Neural cell (in vitro differentiated cells): ENCODE results near the gene RIN3.

Experiments
- CTCF ChIP-seq: fragments of 450-650 bp; IDR thresholded peaks from 2 replicates; pipeline ENCODE4 v1.5.1; 2014; ENCODE audit warnings: antibody characterized with exemption, mild to moderate bottlenecking, moderate library complexity; ENCODE audit not compliant: poor library complexity, severe bottlenecking
- EP300 ChIP-seq: fragments of 450-650 bp; conservative IDR thresholded peaks from 2 replicates; pipeline ENCODE4 v1.6.1; 2014; ENCODE audit warnings: antibody characterized with exemption, mild to moderate bottlenecking, moderate library complexity; ENCODE audit not compliant: poor library complexity, severe bottlenecking
- EZH2 ChIP-seq: fragments of 200-600, 300-800 bp; shearing (Covaris generic), sonication (generic); IDR thresholded peaks from 2 replicates; pipeline ENCODE4 v1.6.1; 2014; ENCODE audit warnings: antibody characterized with exemption, low read length, borderline replicate concordance, mild to moderate bottlenecking; ENCODE audit not compliant: insufficient read depth, poor library complexity, severe bottlenecking
- MXI1 ChIP-seq: fragments of 450-650 bp; conservative IDR thresholded peaks from 2 replicates; pipeline ENCODE4 v1.6.1; 2014; ENCODE audit warnings: antibody characterized with exemption, mild to moderate bottlenecking; ENCODE audit not compliant: poor library complexity, severe bottlenecking
- POLR2AphosphoS5 ChIP-seq: IDR thresholded peaks from 2 replicates; pipeline ENCODE4 v1.6.1; 2012
- TAF1 ChIP-seq: IDR thresholded peaks from 2 replicates; pipeline ENCODE4 v1.6.1; 2012; ENCODE audit warnings: low read depth
- TF ChIP-seq, protein P1 (sequence below): IDR thresholded peaks from 2 replicates; pipeline ENCODE4 v1.6.1; 2012; ENCODE audit warnings: borderline replicate concordance

DNA sequence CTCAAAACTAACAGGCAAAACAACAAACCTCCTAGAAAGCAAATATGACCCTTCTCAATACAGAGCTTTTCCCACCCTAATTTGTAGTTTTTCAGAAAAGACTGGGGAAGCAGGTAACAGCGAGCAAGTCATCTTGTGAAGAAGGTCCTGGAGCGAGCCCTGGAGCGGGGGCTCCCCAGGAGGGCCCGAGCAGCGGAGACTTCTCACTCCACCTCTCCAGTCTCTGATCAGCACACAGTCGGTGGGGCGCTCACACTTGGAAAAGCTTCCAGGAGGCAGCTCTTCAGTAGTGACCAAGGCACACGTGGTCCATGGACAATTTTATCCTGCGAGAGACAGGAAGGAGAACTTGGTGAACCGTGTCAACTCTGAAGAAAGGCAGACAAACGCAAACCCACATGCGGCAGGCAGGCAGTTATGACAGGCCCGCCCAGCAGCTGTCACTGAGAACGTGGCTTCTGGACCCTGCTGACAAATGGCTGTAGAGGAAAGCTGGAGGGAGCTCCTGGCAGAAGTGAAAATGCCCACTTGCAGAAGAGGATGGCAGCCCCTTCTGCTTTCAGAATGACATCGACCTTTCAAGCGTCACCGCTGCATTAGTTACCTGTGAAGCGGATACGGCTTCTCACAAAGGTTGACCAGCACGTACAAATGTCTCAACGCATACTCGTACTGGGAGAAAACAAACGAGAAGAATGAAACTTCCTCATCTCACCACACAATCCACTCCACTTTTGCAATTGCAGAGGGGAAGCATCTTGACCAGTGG lies 190.6 kb downstream of the RIN3 start:
- TF ChIP-seq TAF1: no peak
- no peak for TF ChIP-seq CTCF
- TF ChIP-seq EZH2: no peak
- TF ChIP-seq EP300: no peak
- TF ChIP-seq MXI1: no peak
- no peak for TF ChIP-seq POLR2AphosphoS5
- TF ChIP-seq, protein P1, sequence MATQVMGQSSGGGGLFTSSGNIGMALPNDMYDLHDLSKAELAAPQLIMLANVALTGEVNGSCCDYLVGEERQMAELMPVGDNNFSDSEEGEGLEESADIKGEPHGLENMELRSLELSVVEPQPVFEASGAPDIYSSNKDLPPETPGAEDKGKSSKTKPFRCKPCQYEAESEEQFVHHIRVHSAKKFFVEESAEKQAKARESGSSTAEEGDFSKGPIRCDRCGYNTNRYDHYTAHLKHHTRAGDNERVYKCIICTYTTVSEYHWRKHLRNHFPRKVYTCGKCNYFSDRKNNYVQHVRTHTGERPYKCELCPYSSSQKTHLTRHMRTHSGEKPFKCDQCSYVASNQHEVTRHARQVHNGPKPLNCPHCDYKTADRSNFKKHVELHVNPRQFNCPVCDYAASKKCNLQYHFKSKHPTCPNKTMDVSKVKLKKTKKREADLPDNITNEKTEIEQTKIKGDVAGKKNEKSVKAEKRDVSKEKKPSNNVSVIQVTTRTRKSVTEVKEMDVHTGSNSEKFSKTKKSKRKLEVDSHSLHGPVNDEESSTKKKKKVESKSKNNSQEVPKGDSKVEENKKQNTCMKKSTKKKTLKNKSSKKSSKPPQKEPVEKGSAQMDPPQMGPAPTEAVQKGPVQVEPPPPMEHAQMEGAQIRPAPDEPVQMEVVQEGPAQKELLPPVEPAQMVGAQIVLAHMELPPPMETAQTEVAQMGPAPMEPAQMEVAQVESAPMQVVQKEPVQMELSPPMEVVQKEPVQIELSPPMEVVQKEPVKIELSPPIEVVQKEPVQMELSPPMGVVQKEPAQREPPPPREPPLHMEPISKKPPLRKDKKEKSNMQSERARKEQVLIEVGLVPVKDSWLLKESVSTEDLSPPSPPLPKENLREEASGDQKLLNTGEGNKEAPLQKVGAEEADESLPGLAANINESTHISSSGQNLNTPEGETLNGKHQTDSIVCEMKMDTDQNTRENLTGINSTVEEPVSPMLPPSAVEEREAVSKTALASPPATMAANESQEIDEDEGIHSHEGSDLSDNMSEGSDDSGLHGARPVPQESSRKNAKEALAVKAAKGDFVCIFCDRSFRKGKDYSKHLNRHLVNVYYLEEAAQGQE: no peak
